GM19324 (cell line): ENCODE results near the gene POLR1F.

Experiments used
- ATAC-seq: cut with Tn5 transposase; IDR thresholded peaks from one replicate; pipeline ENCODE4 v1.9.1; 2021; ENCODE audit warnings: mild to moderate bottlenecking, moderate library complexity; ENCODE audit not compliant: unreplicated experiment, low FRiP score

POLR1F gene

DNA sequence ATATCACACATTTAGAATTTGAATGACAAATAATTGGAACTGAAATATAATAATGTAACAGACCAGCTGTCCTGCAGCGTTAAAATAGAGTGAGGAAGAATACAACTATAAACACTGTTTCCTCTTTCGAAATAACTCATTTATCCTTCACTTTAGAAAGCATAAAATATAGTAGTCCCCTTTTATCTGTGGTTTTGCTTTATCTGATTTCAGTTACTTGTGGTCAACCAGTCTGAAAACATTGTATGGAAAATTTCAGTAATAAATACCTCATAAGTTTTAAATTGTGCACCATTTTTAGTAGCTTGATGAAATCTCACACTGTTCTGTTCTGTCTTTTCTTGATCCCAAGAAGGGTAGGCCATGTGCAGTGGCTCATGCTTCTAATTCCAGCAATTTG lies 31.7 kb downstream of the POLR1F start:
- no peak for ATAC-seq

DNA sequence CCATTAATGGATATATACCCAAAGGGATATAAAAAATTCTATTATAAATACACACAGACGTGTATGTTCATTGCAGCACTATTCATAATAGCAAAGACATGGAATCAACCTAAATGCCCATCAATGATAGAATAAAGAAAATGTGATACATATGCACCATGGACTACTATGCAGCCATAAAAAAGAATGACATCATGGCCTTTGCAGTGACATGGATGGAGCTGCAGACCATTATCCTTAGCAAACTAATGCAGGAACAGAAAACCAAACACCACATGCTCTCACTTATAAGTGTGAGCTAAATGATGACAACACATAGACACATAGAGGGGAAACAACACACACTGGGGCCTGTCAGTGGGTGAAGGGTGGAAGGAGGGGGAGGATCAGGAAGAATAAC lies 33.0 kb downstream of the POLR1F start:
- no peak for ATAC-seq

DNA sequence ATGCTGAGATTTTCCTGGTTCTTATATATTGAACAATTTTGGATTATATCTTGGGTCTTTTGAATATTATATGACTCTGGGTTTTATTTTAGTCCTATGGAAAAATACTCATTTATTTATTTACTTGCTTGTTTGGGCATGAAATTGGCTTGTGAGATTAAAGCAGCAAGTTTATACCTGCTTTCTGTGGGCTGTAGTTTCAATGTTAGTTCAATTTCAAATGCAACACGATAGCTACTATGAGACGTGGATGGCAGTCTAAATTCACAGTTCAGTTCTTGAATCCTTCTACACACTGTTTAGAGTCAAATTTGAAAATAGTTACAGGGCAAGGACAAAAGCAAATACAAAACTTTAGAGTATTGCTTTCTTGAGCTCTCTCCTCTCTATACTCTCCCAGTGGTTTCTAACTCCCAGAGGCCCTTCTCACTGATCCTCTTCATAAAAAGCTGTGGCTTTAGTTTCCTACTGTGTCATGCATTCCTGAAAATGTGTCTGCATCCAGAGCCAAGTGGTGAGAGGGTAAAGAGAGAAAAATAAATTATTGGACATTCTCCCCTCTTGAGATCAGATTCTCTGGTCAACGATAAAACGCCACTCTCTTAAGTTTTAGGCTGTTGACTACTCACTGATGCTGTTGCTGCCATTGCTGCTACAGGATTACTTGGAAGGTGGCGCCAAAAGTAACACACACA lies 34.4 kb downstream of the POLR1F start:
- ATAC-seq: no peak

DNA sequence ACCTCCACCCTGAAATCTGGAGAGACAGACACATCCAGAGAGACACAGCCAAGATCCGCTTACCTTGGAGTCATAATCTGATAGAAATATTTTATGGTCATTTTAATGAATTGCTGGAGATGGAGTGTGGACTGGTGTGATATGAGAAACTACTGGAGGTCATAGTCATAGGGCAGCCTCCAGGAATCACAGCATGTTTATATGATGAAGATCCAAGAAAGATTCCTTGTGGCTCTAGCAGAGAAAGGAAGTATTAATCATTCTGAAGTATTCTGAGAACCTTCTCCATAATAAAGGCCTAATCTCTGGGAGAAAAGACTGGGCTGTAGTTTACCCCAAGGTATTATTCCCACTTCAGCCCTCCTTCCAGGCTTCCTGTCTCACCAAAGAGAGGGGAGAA lies 38.0 kb downstream of the POLR1F start:
- ATAC-seq: no peak

DNA sequence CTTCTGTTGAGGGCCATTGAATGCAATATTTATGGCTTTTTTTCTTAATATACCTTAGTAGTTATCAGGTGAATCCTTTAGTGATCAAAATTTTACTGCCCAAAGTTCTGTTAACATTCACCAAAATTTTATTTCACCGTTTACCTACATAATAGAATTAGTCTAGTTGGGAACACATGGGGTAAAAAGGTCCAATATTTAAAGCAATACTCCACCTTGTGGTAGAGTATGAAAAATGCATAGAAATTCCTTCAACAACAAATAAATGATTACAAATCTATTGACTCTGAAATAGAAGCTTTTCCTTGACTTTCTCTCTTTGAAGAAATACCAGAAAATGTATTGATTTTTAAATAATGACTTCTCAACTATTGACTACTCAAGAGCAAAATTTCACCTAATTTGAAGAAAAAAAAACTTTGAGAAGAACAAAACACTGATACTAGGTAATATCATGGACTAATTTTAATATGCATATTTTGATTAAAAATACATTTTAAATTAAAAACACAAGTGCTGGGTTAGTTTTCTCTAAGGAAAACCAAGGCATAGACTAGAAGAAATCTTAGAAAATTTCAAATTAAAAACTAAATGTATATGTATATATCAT lies 43.3 kb downstream of the POLR1F start:
- ATAC-seq: no peak

DNA sequence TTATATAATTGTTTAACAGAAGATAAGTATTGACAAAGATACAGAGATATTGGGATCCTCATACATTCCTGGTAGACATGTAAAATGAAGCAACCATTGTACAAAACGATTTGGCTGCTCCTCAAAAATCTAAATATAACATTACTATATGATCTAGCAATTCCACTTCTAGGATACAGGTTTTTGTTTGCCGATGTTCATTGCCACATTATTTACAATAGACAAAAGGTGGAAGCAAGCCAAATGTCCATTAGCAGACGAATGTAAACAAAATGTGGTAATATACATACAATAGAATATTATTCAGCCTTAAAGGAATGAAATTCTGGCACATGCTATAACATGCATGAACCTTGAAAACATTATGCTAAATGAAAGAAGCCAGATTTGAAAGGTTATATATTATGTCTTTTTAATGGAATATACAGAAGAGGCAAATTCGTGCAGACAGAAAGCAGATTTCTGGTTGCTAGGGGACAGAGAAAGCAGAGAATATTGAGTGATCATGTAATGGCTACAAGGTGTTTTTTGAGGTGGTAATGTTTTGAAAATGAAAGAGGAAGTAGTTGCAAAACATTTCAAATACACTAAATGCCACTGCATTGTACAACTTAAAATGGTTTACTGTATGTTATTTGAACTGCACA lies 44.9 kb downstream of the POLR1F start:
- ATAC-seq: peak; percentile 79

DNA sequence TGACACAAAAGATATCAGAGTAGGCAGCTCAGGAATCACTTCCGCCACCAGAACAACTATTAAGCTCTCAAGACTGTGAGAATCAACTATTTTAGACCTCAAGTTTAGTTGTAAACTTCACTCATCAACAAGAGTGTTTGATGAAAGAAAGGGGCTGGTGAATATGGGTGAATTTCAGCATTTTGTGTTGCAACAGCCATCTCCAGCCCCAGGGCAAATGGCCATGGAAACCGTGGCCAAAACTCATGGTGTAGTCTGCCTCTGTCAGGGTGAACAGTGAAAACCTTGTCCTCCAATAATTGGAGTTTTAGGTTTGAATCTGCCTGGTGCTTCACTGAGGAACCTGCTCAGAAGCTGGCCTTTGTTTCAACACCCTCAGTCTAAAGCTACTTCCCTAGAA lies 60.0 kb downstream of the POLR1F start:
- no peak for ATAC-seq
